Gastrocnemius medialis (tissue), 4 donors: Measurements from ENCODE around the gene FKBP8. TPM values are rescaled to one million over a fixed set of nuclear protein-coding genes. Genes with fewer than 3 reads are reported as not detected.
A peak's percentile ranks its signal among the peaks of the same experiment; 100 is the strongest.

Source experiments
- ATAC-seq, 2 donors: fragments of 150-250 bp; one replicate each; pipeline ENCODE4 v1.9.1; 2016
- DNase-seq, 2 donors: peaks; one replicate each; pipeline ENCODE4 v3.0.0-alpha.2; 2019
- H3K27ac ChIP-seq, 4 donors: fragments of 200-600 bp; sonication (generic); 1 replicate in 1 of 4; 2 replicates in 3 of 4; pipeline ENCODE4 v1.5.1; 2016 to 2018; ENCODE audit warnings: mild to moderate bottlenecking in 2 of 4, moderate library complexity in 1 of 4
- H3K27me3 ChIP-seq, 3 donors: fragments of 200-600 bp; sonication (generic) in 2 of 3; 1 replicate in 1 of 3; 2 replicates in 2 of 3; pipeline versions ENCODE4 v1.5.1 to v1.6.0; 2016 to 2019; ENCODE audit warnings: mild to moderate bottlenecking in 1 of 3, moderate library complexity in 1 of 3
- H3K36me3 ChIP-seq, 2 donors: fragments of 200-600 bp; sonication (generic) in 1 of 2; one replicate each; pipeline ENCODE4 v1.5.1; 2017 to 2018
- H3K4me1 ChIP-seq, 2 donors: fragments of 200-600 bp; sonication (generic) in 1 of 2; one replicate each; pipeline ENCODE4 v1.5.1; 2016 to 2017; ENCODE audit warnings: mild to moderate bottlenecking in 2 of 2
- H3K4me3 ChIP-seq, 4 donors: fragments of 200-600 bp; sonication (generic) in 3 of 4; 1 replicate in 1 of 4; 2 replicates in 3 of 4; pipeline ENCODE4 v1.5.1; 2016 to 2019; ENCODE audit warnings: mild to moderate bottlenecking in 2 of 4
- H3K9me3 ChIP-seq, 3 donors: fragments of 200-600 bp; sonication (generic) in 2 of 3; 1 replicate in 1 of 3; 2 replicates in 2 of 3; pipeline ENCODE4 v1.5.1; 2016 to 2019
- POLR2A ChIP-seq, 2 donors: fragments of 450-650 bp; IDR thresholded peaks; one replicate each; pipeline ENCODE4 v1.6.1; 2017; ENCODE audit warnings: antibody characterized with exemption in 2 of 2, mild to moderate bottlenecking in 2 of 2, moderate library complexity in 2 of 2
- in situ Hi-C, 4 donors: fragments of 200-750 bp; cut with MboI; loops; one replicate each; pipeline versions ENCODE4 v1.15.0 to v1.8.0; 2017; ENCODE audit warnings: low sequenced_read_pairs in 4 of 4
- intact Hi-C: fragments of 100-400 bp; cut with DNase I; formaldehyde crosslinking; loops from one replicate; pipeline ENCODE4 v1.15.1; 2023; ENCODE audit warnings: low total_unique reads
- total RNA-seq, 4 donors: library from RNA; depleted of rRNA; stranded (reverse); fragments of >200 nt; gene quantifications; one replicate each; pipeline versions ENCODE4 v1.1.0 to v1.2.3, GENCODE V29; 2016
- TF ChIP-seq, protein P1 (sequence below), 5 experiments: fragments of 450-650 bp in 3 of 5; fragments of 200-600 bp in 2 of 5; sonication (generic) in 2 of 5; IDR thresholded peaks in 4 of 5; conservative IDR thresholded peaks in 1 of 5; 1 replicate in 4 of 5; 2 replicates in 1 of 5; pipeline ENCODE4 v1.5.1; 2016 to 2019; ENCODE audit warnings: antibody characterized with exemption in 5 of 5, mild to moderate bottlenecking in 3 of 5, moderate library complexity in 3 of 5

Gene FKBP8
- total RNA-seq, 4 donors from 2014 or later = 157 to 195 (median 184) TPM

DNA sequence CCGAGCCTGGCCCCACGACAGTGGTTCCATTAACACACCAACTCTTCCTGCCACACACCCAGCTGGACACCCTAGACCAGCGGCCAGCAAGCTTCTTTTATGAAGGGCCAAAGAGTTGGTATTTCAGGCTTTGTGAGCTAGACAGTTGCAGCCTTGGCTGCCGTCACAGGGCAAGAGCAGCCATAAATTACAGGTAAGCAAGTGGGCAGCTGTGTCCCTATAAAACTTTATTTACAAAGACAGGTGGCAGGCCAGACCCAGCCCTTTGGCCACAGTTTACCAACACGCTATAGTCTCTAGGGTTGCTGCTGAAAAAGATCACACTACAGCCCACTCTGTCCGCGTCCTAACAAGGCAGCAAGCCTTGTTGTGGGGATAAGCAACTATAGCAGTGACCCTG lies 34.8 kb downstream of the FKBP8 start:
- intact Hi-C loops = no loop called here
- Histone ChIP-seq H3K9me3 (no peaks in the 10 kb centered on the region), H3K27ac (peak overlapping the region; percentile 94 to 99 (median 98)), H3K4me1 (peaks cover 91 to 92% of the 10 kb centered on the region in 2 donors), H3K4me3 (no peak overlapping the region), H3K27me3 (no peaks in the 10 kb centered on the region), H3K36me3 (no peaks in the 10 kb centered on the region)
- TF ChIP-seq, protein P1, sequence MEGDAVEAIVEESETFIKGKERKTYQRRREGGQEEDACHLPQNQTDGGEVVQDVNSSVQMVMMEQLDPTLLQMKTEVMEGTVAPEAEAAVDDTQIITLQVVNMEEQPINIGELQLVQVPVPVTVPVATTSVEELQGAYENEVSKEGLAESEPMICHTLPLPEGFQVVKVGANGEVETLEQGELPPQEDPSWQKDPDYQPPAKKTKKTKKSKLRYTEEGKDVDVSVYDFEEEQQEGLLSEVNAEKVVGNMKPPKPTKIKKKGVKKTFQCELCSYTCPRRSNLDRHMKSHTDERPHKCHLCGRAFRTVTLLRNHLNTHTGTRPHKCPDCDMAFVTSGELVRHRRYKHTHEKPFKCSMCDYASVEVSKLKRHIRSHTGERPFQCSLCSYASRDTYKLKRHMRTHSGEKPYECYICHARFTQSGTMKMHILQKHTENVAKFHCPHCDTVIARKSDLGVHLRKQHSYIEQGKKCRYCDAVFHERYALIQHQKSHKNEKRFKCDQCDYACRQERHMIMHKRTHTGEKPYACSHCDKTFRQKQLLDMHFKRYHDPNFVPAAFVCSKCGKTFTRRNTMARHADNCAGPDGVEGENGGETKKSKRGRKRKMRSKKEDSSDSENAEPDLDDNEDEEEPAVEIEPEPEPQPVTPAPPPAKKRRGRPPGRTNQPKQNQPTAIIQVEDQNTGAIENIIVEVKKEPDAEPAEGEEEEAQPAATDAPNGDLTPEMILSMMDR (IDR thresholded peaks at IDR 0.05 in 4 of 5, conservative IDR thresholded peaks at IDR 0.05 in 1 of 5) = no peak
- TF ChIP-seq POLR2A (IDR thresholded peaks at IDR 0.05) = no peak
- DNase-seq = peak in 1 of 2 donors; percentile 45
- in situ Hi-C loops = no loop called here
- no peak for ATAC-seq

DNA sequence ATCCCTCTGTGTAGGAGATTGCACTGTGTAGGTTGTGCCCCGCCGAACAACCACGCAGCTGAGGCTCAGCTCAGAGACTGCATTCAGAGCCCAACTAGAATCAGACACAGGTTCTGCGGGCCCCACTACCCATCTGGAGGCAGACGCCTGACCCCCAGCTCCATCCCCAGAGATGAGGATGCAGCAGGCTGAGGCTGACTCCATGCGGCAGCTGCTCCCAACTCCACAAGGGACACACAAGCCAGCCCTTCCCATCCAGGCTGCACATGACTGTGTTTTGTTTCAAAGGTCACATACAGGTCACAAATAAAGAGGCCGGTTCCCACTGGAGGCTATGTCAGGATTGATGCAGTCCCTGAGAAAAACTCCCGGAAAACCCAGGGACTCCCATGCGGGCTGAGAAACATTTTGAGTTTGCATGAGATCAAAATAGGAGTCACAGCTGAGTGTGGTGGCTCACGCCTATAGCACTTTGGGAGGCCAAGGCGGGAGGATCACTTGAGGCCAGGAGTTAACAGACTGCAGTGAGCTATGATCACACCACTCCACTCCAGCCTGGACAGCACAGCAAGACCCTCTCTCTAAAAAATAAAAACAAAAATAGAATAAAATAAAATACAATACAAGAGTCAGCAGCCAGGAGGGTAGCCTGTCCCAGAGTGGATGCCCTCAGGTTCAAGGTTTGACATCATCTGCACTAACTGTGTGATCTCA lies 35.5 kb downstream of the FKBP8 start:
- intact Hi-C loops = no loop called here

DNA sequence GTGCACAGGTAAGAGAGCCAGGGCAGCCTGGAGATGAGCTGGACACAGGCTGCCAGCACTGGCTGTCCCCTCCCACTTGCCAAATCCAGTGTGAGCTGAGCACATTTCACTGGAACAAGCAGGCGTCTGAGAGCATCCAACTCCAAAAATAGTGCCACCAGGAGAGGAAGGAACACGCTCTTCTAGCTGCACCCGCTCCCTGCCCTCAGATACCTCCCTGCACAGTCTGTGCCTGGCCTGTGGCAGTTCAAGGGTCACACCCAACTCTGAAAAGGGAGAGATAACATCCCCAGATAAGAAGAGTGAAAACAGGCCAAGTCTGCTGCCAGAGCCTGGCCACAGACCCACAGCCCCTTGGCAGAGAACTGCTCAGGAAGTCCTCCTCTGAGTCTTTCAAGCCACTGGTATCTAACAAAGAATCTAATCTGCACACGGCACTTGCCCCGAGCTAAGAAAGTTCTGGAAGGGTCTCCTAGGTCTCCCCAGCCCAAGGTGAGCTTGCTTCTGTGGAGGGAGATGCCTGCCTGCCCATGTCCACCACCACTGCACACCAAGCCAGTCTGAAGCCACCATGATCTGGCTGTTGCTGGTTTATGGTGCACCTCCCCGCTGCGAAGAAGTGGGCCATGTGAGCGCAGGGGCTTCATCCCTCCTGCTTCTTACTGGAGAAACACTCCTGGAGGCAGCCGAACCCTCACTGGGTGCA lies 36.2 kb downstream of the FKBP8 start:
- intact Hi-C loops = no loop called here
- peak; percentile 93 to 96 for DNase-seq

More for the DNA sequence above, 35.5 kb downstream of the FKBP8 start:
- peak; percentile 17 to 32 for ATAC-seq
- H3K27ac ChIP-seq = peak overlapping the region; percentile 94 to 99 (median 98)
- no peaks in the 10 kb centered on the region for H3K9me3 ChIP-seq
- in situ Hi-C loops = no loop called here
- H3K36me3 ChIP-seq = no peaks in the 10 kb centered on the region
- DNase-seq = peak; percentile 47 to 71
- TF ChIP-seq, protein P1 (IDR thresholded peaks at IDR 0.05 in 4 of 5, conservative IDR thresholded peaks at IDR 0.05 in 1 of 5) = peak in 2 of 5 experiments; percentile 13 to 18
- TF ChIP-seq POLR2A (IDR thresholded peaks at IDR 0.05) = no peak
- H3K4me1 ChIP-seq = peaks cover 91 to 92% of the 10 kb centered on the region in 2 donors
- H3K27me3 ChIP-seq = no peaks in the 10 kb centered on the region
- no peak overlapping the region for H3K4me3 ChIP-seq

DNA sequence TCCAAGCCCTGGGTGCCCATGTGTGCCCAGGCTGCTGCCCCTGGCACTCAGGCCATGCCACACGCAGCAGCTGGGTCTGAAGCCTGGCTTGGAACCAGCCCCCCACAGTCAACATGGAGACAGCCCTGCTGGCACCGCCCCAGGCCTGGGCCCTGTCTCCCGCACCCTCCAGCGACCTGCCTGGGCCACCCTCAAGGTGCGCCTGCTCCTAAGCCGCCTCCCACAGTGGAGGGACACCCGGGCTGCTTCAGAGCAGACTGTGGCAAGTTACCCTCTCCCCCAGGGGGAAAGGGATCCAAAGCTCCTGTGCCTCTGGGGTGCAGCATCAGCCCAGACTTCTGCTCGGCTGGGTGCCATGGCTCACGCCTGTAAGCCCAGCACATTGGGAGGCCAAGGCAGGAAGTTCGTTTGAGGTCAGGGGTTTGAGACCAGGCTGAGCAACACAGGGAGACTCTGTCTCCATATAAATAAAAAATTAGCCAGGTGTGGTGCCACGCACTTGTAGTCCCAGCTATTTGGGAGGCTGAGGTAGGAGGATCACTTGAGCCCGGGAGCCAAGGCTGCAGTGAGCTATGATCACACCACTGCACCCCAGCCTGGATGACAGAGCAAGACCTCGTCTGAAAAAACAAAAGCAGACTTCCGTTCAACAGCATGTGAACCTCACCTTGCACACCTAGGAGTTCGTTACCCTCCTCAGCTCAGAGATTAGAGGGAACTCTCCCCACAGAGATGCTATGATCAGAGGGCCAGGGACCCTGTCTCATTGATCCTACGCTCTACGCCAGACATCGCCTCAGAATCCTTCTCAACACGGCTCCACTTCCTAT lies 37.1 kb downstream of the FKBP8 start:
- in situ Hi-C loops (no loop called here), intact Hi-C loops (no loop called here)
- ATAC-seq (no peak), DNase-seq (peak in 1 of 2 donors; percentile 44)
- Histone ChIP-seq H3K4me1 (peaks cover 96 to 97% of the 10 kb centered on the region in 2 donors), H3K36me3 (no peaks in the 10 kb centered on the region), H3K4me3 (no peak overlapping the region), H3K9me3 (no peaks in the 10 kb centered on the region), H3K27ac (peak overlapping the region; percentile 94 to 99 (median 98)), H3K27me3 (no peaks in the 10 kb centered on the region)
- TF ChIP-seq, protein P1 (IDR thresholded peaks at IDR 0.05 in 4 of 5, conservative IDR thresholded peaks at IDR 0.05 in 1 of 5) = no peak

More for the DNA sequence above, 36.2 kb downstream of the FKBP8 start:
- Histone ChIP-seq H3K4me1 (peaks cover 92 to 93% of the 10 kb centered on the region in 2 donors), H3K27ac (peak overlapping the region; percentile 94 to 99 (median 98)), H3K27me3 (no peaks in the 10 kb centered on the region), H3K36me3 (no peaks in the 10 kb centered on the region), H3K4me3 (peak overlapping the region in 1 of 4 donors; percentile 7), H3K9me3 (no peaks in the 10 kb centered on the region)
- ATAC-seq = peak; percentile 79 to 80
- TF ChIP-seq POLR2A (IDR thresholded peaks at IDR 0.05) = peak; percentile 59 to 60
- TF ChIP-seq, protein P1 (IDR thresholded peaks at IDR 0.05 in 4 of 5, conservative IDR thresholded peaks at IDR 0.05 in 1 of 5) = no peak
- in situ Hi-C loops = no loop called here
